ENCODE measurements around the gene ACSM6. TPM values are rescaled to one million over a fixed set of nuclear protein-coding genes. Genes with fewer than 3 reads are reported as not detected.

The ACSM6 gene
- total RNA-seq, 2 donors from 2014 or later = 0.52 to 9.6 TPM

GRCh38 chr10:95260909-95261552 is 67.0 kb downstream of the ACSM6 start:
- Histone ChIP-seq H3K36me3 (replicated peaks in 1 of 2; ENCODE audit: insufficient read depth in 1 of 2, low read depth in 2 of 2) (peaks cover 4 to 11% of the 10 kb centered on the region in 2 donors), H3K27ac (peak overlapping the region in 3 of 4 donors; percentile 17 to 76 (median 51)), H3K9me3 (no peaks in the 10 kb centered on the region), H3K4me3 (no peak overlapping the region), H3K4me1 (peaks cover 25% of the 10 kb centered on the region), H3K27me3 (no peaks in the 10 kb centered on the region)
- ATAC-seq = no peak
- WGBS, 2 donors = 81 to 90% methylated on average over 4 of the region's 4 CpGs
- DNase-seq = no peak
- TF ChIP-seq POLR2A (IDR thresholded peaks at IDR 0.05) = no peak
- TF ChIP-seq, protein P1, sequence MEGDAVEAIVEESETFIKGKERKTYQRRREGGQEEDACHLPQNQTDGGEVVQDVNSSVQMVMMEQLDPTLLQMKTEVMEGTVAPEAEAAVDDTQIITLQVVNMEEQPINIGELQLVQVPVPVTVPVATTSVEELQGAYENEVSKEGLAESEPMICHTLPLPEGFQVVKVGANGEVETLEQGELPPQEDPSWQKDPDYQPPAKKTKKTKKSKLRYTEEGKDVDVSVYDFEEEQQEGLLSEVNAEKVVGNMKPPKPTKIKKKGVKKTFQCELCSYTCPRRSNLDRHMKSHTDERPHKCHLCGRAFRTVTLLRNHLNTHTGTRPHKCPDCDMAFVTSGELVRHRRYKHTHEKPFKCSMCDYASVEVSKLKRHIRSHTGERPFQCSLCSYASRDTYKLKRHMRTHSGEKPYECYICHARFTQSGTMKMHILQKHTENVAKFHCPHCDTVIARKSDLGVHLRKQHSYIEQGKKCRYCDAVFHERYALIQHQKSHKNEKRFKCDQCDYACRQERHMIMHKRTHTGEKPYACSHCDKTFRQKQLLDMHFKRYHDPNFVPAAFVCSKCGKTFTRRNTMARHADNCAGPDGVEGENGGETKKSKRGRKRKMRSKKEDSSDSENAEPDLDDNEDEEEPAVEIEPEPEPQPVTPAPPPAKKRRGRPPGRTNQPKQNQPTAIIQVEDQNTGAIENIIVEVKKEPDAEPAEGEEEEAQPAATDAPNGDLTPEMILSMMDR (IDR thresholded peaks at IDR 0.05) = no peak
- intact Hi-C loops (cut with DNase I) = no loop called here

DNA sequence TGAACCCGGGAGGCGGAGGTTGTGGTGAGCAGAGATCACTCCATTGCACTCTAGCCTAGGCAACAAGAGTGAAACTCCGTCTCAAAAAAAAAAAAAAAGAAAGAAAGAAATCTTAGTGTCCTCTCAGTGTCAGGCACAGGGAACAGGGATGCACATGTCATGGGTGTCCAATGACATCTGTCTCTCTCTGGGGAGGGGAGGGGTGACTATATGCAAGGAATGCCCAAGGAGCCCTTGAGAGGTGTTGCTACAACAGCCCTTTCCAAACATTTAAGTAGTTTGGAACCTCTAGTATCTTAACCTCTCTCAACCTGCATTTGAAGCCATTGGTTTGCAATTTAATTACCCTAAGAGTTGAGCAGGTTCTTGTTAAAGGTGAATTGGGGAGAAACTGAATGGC is 67.9 kb downstream of the ACSM6 start:
- 94 to 96% methylated on average over 3 of the region's 3 CpGs for WGBS, 2 donors
- Histone ChIP-seq H3K4me1 (peaks cover 31% of the 10 kb centered on the region), H3K27ac (no peak overlapping the region), H3K9me3 (no peaks in the 10 kb centered on the region), H3K36me3 (replicated peaks in 1 of 2; ENCODE audit: insufficient read depth in 1 of 2, low read depth in 2 of 2) (peaks cover 4 to 11% of the 10 kb centered on the region in 2 donors), H3K27me3 (no peaks in the 10 kb centered on the region), H3K4me3 (no peak overlapping the region)
- intact Hi-C loops (cut with DNase I) = no loop called here
- ATAC-seq (no peak), DNase-seq (no peak)
- TF ChIP-seq, protein P1 (IDR thresholded peaks at IDR 0.05) = no peak
- no peak for TF ChIP-seq POLR2A (IDR thresholded peaks at IDR 0.05)

- Histone ChIP-seq H3K36me3 (replicated peaks in 1 of 2; ENCODE audit: insufficient read depth in 1 of 2, low read depth in 2 of 2) (peaks cover 4 to 5% of the 10 kb centered on the region in 2 donors), H3K4me1 (peaks cover 34% of the 10 kb centered on the region), H3K4me3 (no peak overlapping the region), H3K9me3 (no peaks in the 10 kb centered on the region), H3K27ac (no peak overlapping the region), H3K27me3 (no peaks in the 10 kb centered on the region)
- TF ChIP-seq, protein P1 (IDR thresholded peaks at IDR 0.05) = no peak
- TF ChIP-seq POLR2A (IDR thresholded peaks at IDR 0.05) = no peak
- WGBS, 2 donors = 58 to 77% methylated on average over 3 to 5 of the region's 5 CpGs
- ATAC-seq (no peak), DNase-seq (no peak)
- intact Hi-C loops (cut with DNase I) = no loop called here
These were observed 68.9 kb downstream of the ACSM6 start for GRCh38 chr10:95262763-95263518.

- intact Hi-C loops (cut with DNase I) = no loop called here
- Histone ChIP-seq H3K36me3 (replicated peaks in 1 of 2; ENCODE audit: insufficient read depth in 1 of 2, low read depth in 2 of 2) (peaks cover 4% of the 10 kb centered on the region in 2 donors), H3K27ac (no peak overlapping the region)
These were observed 69.8 kb downstream of the ACSM6 start for GRCh38 chr10:95263864-95264226.

More at GRCh38 chr10:95263864-95264226, 69.8 kb downstream of the ACSM6 start:
- DNase-seq = no peak
- ATAC-seq = no peak
- Histone ChIP-seq H3K9me3 (no peaks in the 10 kb centered on the region), H3K27me3 (no peaks in the 10 kb centered on the region), H3K4me1 (peaks cover 43% of the 10 kb centered on the region), H3K4me3 (no peak overlapping the region)
- 80 to 81% methylated on average over 7 of the region's 7 CpGs for WGBS, 2 donors
- TF ChIP-seq, protein P1 (IDR thresholded peaks at IDR 0.05) = no peak
- TF ChIP-seq POLR2A (IDR thresholded peaks at IDR 0.05) = no peak

Data from body of pancreas (tissue), 4 donors.